AG09319 (cell line): Measurements from ENCODE around the gene PHYHD1.
A peak's percentile ranks its signal among the peaks of the same experiment; 100 is the strongest.

Experiments
- DNase-seq: peaks from one replicate; pipeline ENCODE4 v3.0.0-alpha.2; 2010; ENCODE audit warnings: low read depth; ENCODE audit errors: extremely low read depth
- CTCF ChIP-seq: IDR thresholded peaks from 2 replicates; pipeline ENCODE4 v1.5.1; 2011; ENCODE audit warnings: low read depth, mild to moderate bottlenecking, inconsistent platforms, low read length, moderate library complexity

The PHYHD1 gene

GRCh38 chr9:128927731-128928411, 7.1 kb downstream of the PHYHD1 start:
- no peak for DNase-seq
- peak; percentile 86 for TF ChIP-seq CTCF

DNA sequence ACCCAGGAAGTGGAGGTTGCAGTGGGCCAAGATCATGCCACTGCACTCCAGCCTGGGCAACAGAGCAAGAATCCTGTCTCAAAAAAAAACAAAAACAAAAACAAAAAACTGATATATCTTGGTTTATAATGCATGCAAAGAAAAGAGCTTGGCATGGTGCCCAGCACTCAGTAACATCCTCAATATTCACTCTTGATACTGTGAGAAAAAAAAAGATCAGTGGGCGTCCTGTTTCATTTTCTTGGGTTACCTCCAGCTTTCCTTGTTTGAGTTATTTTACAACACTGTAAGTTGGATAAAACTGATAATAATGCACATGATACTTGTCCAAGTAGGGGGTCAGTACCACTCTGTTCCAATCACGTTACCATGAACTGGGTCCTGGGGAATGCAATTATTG, 7.8 kb downstream of the PHYHD1 start:
- TF ChIP-seq CTCF = no peak
- DNase-seq = no peak

DNA sequence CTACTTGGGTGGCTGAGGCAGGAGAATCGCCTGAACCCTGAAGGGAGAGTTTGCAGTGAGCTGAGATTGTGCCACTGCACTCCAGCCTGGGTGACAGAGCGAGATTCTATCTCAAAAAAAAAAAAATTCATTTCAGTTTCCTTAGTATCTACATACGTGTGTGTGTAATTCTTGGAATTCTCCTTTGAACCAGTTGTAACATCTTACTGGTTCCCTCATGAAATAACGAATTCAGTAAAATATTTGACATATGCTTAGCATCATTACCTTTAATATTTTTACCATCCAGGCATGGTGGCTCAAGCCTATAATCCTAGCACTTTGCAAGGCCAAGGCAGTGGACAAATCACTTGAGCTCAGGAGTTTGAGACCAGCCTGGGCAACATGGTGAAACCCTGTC, 8.8 kb downstream of the PHYHD1 start:
- TF ChIP-seq CTCF = no peak
- DNase-seq = no peak

DNA sequence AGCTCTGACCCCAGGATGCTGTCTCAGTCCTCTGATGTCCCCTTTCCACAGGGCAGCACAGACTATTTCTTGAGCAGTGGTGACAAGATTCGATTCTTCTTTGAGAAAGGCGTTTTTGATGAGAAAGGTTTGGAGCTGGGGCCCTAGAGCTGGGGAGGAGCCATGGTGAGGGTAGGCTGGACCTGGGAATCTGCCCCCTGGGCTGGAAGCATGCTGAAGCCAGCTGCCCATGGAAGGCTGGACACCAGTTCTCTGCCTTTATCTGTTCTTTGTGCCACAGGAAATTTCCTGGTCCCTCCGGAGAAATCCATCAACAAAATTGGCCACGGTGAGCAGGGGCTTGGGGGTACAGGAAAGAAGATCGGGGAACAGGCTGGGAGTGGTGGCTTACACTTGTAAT, 12.9 kb downstream of the PHYHD1 start:
- TF ChIP-seq CTCF = no peak
- DNase-seq = no peak

DNA sequence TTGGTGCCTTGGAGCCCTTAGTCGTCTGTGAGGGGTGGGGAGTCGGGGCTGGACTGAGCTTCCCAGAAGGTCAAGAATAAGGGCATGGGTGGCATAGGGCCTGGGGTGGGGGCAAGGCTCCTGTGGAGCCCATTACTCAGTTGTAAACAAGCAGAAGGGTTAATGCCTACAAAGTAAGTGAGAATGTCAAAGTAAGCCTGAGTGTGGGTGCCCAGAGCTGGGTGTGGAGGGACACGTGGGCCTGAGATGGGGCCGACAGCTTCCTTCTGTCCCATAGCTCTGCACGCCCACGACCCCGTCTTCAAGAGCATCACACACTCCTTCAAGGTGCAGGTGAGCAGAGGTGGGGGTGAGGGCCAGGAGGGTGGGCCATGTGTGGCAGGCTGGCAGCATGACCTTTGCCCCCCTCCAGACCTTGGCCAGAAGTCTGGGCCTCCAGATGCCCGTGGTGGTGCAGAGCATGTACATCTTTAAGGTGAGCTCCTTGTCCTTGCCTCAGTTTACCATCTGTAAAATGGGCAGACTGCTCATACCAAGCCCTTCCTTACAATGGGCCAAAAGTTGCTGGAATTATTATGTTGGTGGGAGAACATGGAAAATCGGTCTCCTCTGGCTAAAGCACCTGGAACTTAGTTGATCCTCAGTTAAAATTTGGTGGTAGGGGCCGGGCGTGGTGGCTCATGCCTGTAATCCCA, 15.5 kb downstream of the PHYHD1 start:
- TF ChIP-seq CTCF = no peak
- no peak for DNase-seq

GRCh38 chr9:128937310-128938165, 16.8 kb downstream of the PHYHD1 start:
- no peak for TF ChIP-seq CTCF
- no peak for DNase-seq

GRCh38 chr9:128940271-128940921, 19.6 kb downstream of the PHYHD1 start:
- no peak for DNase-seq
- TF ChIP-seq CTCF = no peak
